Measurements from ENCODE around the gene TRAPPC8.

DNA sequence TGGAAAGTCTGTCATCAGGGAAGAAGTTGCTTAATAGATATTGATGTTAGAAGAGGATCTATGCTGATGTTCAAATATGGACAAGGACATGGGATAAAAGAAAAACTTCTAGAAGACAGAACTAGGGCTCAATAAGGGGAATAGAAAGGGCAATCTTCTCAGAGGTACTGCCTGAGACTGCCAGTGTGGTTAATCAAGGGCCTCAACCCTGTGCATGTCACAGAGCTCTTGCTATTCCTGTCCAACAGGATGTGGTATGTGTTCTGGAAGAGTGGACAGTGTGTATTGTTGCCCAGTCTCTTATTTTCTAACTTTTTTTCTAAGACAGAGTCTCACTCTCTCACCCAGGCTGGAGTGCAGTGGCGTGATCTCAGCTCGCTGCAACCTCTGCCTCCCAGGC, 47.9 kb upstream of the TRAPPC8 start:
- TF ChIP-seq, protein P1, sequence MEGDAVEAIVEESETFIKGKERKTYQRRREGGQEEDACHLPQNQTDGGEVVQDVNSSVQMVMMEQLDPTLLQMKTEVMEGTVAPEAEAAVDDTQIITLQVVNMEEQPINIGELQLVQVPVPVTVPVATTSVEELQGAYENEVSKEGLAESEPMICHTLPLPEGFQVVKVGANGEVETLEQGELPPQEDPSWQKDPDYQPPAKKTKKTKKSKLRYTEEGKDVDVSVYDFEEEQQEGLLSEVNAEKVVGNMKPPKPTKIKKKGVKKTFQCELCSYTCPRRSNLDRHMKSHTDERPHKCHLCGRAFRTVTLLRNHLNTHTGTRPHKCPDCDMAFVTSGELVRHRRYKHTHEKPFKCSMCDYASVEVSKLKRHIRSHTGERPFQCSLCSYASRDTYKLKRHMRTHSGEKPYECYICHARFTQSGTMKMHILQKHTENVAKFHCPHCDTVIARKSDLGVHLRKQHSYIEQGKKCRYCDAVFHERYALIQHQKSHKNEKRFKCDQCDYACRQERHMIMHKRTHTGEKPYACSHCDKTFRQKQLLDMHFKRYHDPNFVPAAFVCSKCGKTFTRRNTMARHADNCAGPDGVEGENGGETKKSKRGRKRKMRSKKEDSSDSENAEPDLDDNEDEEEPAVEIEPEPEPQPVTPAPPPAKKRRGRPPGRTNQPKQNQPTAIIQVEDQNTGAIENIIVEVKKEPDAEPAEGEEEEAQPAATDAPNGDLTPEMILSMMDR (IDR thresholded peaks at IDR 0.05): no peak
- TF ChIP-seq POLR2A (IDR thresholded peaks at IDR 0.05): no peak
- TF ChIP-seq POLR2AphosphoS5 (IDR thresholded peaks at IDR 0.05): no peak
